Measurements from ENCODE around the gene NOD2.

DNA sequence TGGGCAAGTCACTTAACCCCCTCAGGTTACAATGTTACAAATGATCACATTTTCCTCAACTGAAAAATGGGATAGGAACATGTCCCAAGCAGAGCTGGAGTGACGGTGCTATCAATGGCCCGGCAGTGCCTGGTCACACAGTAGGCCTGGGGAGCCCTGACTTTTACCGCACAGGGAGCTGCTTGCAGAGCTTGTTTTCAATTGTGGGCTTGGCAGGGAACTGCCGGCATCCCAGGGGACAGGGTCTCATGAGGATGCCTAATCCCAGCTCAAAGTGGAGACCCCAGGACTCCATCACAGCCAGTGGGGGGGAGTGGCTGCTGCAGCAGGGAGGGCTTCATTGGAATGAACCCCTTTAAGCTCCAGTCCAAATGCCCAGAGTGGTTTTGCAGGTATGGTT is 23.7 kb upstream of the NOD2 start:
- TF ChIP-seq, protein P1, sequence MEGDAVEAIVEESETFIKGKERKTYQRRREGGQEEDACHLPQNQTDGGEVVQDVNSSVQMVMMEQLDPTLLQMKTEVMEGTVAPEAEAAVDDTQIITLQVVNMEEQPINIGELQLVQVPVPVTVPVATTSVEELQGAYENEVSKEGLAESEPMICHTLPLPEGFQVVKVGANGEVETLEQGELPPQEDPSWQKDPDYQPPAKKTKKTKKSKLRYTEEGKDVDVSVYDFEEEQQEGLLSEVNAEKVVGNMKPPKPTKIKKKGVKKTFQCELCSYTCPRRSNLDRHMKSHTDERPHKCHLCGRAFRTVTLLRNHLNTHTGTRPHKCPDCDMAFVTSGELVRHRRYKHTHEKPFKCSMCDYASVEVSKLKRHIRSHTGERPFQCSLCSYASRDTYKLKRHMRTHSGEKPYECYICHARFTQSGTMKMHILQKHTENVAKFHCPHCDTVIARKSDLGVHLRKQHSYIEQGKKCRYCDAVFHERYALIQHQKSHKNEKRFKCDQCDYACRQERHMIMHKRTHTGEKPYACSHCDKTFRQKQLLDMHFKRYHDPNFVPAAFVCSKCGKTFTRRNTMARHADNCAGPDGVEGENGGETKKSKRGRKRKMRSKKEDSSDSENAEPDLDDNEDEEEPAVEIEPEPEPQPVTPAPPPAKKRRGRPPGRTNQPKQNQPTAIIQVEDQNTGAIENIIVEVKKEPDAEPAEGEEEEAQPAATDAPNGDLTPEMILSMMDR (IDR thresholded peaks at IDR 0.05) = no peak
- no peak for TF ChIP-seq POLR2A (IDR thresholded peaks at IDR 0.05)
